Activated T-cell treated with anti-CD3 and anti-CD28 coated beads for 48 hours (primary cell): ENCODE results near the gene CSPG5.
A peak's percentile ranks its signal among the peaks of the same experiment; 100 is the strongest.

Source experiments
- DNase-seq: peaks from one replicate; pipeline ENCODE4 v3.0.0-alpha.2; 2020; ENCODE audit warnings: low read depth

CSPG5 gene

DNA sequence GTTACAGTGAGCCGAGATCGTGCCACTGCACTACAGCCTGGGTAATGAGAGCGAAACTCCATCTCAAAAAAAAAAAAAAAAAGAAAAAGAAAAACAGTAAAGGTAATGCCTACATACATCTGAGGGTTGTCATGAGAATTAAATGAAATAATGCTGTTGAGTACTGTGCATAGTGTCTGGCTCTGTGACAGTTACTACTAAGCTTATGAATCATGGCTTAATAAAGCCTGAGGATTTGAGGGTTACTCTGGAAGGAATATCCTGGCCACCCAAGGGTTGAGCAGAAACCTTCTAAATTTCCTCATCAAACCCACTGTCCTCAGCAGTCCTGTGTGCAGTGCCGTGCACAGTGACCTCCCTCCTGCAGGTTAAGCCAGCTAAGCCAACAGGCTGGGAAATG is 38.4 kb downstream of the CSPG5 start:
- no peak for DNase-seq

DNA sequence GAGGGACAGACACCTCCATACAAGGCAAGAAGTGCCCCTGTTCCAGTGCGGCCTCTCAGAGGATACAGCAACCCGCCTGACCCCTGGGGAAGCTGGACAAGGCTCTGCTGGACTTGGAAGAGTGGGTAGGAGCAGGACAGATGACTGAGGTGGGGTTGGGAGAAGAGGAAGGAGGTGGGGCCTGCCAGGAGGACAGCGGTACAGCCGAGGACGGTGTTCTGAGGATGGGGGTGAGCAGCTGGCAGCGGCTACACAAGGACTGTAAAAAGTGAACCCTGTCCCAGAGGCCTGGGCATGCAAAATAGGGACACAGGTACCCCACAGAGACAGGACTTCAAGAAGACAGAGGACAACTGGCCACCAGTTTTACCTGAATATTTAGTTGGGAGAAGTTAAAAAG is 41.7 kb downstream of the CSPG5 start:
- DNase-seq = no peak

DNA sequence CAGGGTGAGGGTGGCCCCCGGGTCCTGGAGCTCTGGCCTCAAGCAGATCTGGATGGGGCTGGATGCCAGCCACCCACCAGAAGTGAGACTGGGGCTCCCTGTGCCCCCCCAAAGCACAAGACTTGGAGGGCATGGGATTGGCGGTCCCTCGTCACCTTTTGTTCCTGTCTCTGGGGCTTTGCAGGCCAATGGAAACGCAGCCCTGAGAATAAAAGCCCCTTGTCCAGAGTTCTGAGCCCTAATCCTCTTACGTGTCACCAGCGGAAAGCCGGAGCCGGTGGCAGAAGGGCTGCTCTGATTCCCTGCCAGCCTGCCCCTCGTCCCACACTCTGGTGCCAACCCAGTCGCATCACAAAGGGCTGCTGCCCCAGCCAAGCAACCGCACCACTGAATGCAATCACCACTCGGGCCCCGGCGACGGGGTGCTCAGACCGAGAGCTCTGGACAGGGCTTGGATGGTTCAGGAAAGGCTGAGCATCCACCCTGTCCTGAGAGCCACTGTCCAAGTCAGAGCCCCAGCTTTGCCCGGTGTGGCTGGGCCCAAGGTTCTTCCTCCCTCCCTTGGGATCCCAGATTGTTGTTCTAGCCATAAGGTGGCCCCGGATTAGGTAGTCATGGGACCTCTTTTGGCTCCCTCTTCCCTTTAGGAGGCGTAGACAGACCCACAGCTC is 42.3 kb downstream of the CSPG5 start:
- no peak for DNase-seq

DNA sequence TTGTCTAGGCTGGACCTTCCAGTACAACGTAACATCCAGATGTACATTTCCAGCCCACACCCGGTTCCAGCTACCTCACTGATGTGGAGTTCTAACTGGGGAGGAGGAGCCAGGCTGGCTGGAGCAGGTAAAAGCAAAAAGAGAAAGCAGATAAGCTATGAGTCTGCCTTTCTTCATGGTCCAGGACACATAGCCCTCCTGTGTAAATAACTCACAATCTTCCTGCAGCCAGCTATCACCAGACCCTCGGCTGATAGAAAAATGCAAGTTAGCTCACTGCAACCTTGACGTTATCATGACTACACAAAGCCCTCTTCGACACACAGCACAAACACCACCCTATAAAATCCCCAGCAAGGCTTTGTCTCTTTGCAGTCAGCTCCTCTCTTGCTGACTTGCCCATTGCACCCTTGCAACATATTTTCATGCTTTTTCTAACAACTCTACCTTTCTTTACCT is 44.6 kb downstream of the CSPG5 start:
- DNase-seq = no peak

DNA sequence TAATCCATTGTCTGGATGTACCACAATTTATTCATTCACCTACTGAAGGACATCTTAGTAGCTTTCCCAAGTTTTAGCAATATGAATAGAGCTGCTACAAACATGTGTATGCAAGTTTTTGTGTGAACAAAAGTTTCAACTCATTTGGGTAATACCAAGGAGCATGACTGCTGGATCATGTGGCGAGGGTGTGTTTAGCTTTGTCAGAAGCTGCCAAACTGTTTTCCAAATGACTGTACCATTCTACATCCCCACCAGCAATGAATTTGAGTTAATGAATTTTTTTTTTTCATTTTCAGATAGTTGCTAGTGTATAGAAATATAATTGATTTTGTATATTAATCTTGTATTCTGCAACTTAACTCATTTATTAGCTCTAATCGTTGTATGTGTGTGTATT is 45.2 kb downstream of the CSPG5 start:
- no peak for DNase-seq

DNA sequence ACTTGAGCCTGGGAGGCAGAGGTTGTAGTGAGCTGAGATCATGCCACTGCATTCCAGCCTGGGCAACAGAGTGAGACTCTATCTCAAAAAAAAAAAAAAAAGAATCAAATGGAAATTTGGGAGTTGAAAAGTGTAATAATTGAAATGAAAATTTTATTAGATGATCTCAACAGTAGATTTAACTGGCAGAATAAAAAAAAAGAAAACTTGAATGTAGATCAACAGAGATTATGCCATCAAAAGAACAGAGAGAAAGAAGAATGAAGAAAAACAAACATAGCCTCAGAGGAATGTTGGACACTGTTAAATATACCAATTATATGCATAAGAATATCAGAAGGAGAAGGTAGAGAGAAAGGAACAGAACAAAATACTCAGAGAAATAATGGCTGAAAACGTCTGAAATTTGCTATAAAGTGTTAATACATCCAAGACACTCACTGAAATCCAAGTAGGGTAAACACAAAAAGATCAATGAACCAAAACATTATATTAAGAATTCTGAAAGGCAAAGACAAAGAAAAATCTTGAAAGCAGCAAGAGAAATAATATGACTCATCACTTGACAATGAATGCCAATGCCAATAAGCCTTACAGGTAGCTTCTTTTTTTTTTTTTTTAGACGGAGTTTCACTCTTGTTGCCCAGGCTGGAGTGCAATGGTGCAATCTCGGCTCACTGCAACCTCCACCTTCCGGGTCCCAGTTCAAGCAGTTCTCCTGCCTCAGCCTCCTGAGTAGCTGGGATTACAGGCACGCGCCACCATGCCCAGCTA is 50.5 kb downstream of the CSPG5 start:
- no peak for DNase-seq

DNA sequence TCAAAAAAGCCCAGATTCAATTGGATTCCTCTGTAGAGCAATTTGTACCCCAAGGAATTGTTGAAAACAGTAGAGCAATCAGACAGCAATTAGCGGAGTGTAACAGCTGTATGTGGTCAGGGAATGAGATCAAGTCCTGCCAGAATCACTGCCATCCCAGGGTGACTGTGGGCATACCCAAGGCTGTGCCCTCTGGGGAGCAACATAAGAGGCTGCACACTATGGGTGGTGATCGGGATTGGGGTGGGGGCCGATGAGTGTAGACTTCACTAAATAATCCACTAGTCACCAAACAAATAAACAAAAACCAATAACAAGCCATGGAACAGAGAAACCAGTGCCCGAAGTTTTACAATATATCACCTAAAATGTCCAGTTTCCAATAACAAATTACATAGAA is 53.0 kb downstream of the CSPG5 start:
- DNase-seq = no peak

DNA sequence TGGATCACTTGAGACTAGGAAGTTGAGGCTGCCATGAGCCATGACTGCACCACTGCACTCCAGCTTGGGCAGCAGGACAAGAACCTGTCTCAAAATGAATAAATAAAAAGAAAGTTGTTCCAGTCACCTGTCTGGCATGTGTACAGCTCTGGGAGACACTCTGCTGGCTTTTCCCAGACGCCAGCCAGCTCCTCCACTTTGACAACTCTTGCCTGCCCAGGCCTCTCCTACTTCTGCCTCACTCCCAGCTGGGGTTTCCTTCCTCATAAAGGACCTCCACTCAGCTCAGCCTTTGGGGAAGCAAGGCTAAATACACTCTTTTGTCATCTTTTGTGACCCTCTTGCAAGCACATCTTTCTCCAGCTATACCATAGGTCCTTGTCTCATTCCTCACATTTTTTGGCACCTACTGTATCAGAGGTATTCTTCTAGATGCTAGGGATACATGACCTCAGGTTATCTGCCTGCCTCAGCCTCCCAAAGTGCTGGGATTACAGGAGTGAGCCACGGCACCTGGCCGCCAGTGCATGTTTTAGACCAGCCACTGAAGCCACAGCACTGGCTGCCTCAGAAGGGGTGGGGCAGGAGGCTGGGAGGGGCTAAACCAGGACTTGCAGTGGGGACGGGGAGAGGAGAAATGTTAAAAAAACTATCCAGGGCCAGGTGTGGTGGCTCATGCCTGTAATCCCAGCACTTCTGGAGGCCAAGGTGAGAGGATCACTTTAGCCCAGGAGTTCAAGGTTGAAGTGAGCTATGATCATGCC is 55.2 kb downstream of the CSPG5 start:
- no peak for DNase-seq

DNA sequence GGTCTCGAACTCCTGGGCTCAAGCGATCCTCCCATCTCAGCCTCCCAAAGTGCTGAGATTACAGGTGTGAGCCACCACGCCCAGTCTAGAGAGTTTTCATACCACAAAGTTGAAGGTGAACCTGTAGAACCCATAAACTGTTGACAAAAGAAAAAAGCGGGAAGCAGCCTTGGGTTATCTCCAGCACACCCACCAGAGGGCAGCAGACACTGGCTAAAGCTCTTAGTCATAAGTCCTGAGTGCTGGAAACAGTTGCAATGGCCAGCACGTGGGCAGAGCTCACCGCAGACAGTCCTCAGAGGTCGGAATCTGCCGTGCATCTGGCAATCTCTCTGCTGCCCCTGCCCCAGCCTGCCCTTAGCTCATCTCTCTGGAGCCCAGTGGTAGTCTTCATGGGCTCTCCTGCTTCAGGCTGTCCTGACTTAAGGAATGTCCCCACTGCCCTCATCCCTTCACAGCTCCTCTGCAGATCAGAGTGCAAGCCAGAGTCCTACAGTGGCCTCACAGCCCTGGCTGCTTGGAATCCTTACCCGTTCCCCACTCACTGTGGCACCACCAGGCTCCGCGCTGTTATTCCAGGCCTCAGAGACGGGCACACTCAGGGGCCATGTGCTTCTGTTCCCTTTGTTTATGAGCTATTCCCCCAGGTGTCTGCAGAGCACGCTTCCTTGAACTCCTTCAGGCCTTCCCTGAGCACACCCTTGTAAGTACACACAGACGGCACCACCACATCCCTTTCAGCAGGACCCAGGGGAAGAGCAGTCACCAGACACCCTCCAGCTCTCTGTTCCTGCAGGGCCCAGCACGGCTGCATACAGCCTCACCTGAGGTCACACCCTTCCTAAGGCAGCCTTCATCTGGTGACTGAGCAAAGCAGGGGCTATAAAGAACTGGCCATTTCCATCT is 56.3 kb downstream of the CSPG5 start:
- peak; percentile 73 for DNase-seq

DNA sequence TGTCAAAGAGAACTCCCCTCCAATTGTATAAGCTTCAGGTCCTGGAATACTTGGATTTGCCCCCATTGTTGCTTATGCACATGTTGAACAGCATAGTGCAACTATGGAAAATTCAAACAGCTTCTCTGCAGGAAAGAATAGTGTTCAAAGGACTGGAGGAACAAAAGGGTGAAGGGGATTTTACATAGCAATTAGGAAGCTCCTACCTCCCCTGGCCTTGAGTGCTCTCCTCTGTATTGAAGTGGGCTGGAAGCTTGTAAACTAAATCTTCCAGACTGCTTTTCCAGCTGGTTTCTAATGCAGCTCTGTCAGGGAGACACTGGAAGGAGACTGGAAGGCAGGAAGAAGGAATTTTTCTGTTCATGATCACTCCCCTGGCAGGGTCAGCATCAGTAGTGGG is 57.9 kb downstream of the CSPG5 start:
- no peak for DNase-seq

DNA sequence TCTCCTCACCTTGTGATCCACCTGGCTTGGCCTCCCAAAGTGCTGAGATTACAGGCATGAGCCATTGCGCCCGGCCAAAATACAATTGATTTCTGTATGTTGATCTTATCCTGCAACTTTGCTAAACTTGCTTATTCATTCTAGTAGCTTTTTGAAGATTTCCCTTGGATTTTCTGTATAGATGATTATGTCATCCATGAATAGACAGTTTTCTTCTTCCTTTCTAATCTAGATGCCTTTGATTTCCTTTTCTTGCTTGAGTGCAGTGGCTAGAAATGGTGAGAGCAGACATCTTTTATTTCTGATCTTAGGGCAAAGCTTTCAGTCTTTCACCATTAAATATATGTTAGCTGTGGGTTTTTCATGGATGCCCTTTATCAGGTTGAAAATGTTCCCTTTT is 60.7 kb downstream of the CSPG5 start:
- DNase-seq = no peak

DNA sequence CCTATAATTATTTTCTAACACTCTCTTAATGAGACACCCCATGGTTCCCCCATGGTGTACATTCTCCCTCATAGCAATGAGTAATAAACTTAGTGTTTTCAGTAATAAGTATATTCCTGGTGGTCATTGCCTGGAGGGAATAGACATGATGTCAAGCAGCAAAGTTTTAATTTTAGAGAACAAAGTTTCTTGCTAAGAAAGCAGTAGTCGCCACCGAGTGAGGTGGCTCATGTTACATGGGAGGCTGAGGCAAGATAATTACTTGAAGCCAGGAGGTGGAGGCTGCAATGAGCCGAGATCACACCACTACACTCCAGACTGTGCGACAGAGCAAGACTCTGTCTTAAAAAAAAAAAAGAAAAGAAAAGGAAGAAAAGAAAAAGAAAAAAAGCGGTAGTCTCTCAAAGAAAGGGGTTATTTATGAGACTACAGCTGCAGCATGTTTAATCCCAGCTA is 62.8 kb downstream of the CSPG5 start:
- no peak for DNase-seq

DNA sequence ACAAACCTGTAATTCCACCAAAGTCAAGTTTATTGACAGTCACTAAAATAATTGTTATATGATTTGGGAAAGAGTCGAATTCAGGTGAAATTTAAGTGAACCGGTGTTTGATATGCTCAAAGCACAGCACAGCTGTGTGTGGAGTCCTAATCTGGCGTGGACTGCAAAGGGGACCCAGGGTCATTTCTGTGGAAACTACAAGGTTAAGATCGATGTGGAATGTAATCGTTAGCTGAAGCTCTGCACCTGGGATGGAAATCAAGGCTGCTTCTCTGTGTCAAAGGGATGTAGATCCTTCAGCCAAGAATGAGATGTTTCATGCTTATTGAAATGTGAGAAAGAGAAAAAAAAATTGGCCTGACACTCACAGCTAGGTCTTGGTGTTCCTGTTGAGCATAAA is 63.6 kb downstream of the CSPG5 start:
- no peak for DNase-seq

DNA sequence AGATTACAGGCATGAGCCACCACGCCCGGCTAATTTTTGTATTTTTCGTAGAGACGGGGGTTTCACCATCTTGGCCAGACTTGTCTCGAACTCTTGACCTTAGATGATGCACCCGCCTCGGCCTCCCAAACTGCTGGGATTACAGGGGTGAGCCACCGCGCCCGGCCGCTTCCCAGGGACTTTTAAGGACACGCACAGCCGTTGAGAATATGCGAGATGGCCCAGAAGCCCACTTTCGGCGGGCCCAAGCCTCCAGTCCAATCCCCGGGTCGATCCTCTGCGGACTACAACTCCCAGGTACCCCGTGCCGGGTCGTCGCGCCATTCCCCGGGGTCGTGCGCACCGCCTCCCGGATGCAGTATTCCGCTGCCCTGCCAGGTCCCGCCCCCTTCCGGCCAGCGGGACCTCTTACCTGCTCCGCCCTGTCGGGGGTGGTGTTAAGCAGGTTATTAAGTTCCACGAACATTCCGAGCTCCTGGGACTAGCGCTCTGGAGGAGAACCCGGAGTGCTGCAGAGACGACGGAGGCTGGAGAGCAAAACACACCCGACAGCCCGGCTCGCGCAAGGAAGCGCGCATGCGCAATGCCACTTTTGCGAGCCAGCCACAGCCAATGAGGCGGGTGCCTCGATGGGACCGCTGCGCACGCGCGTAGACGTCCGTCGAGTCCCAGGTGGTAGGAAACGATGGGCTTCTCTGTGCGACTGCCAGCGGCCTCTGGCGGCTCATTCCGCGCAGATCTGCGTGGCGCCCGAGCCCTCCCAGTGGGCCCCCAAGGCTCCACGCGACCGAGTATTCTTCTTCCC is 65.3 kb downstream of the CSPG5 start, which contains the start of gene ELP6:
Gene ELP6 (minus strand): TSS at position 588 of the 805 bp plus-strand sequence. CDS start 122 bp downstream, at position 466.
- DNase-seq = peak; percentile 96

DNA sequence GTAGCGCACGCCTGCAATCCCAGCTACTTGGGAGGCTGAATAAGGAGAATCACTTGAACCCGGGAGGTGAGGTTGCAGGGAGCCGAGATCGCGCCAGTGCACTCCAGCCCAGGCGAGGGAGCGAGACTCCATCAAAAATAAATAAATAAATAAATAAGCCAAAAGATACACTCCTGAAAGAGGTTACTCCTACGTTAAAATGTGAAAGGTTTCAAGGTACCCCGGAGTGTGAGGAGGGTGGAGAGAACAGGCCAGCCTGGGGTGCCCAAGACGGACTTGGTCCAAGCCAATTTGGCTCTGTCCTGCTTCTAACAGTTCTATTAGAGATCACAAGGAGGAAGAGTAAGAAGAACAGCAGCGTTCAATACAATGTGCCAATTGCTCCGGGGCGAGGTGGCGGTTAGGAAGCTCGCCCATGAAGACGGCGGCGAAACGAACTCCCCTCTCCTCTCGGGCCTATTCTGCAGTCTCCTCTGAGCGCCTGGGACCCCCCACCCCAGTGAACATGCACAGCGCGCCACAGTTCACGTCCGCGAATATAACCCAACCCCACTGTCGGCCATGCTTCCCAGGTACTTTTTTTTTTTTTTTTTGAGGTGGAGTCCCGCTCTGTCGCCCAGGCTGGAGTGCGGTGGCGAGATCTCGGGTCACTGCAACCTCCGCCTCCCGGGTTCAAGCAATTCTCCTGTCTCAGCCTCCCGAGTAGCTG is 66.1 kb downstream of the CSPG5 start:
- peak; percentile 16 for DNase-seq
